ENCODE data around the gene FIG4. TPM values are rescaled to one million over a fixed set of nuclear protein-coding genes. Genes with fewer than 3 reads are reported as not detected.

FIG4 gene
- total and polyA plus RNA-seq, 2 of the 4 experiments (the other 2 are of a cell fraction), result 12.1 to 15.4 TPM

GRCh38 chr6:109840796-109841195, 149.7 kb downstream of the FIG4 start:
- H4K20me1 ChIP-seq (ENCODE audit: insufficient read depth, low read length), result no peaks in the 10 kb centered on the region
- no peak overlapping the region for H3K4ac ChIP-seq (ENCODE audit: low read depth, low read length)
- no peak overlapping the region for H2BK15ac ChIP-seq (ENCODE audit: low read depth, low read length)
- no peak overlapping the region for H3K14ac ChIP-seq (replicated peaks; ENCODE audit: low read depth, low read length)
- ChIA-PET CTCF (interaction anchor here (0.6 kb wide), 2 partner anchors 508 to 802 kb away, joined by 3 read pairs; no protein-coding TSS in a partner anchor), POLR2A (ENCODE audit: unreplicated experiment) (interaction anchor here (0.6 kb wide), 1 partner anchor 97 kb away, joined by 3 read pairs; no protein-coding TSS in a partner anchor)
- in situ Hi-C loops (cut with MboI; ENCODE audit: low sequenced_read_pairs) (no loop called here), intact Hi-C loops (cut with micrococcal nuclease) (no loop called here), dilution Hi-C loops (cut with HindIII; ENCODE audit: low sequenced_read_pairs, unreplicated experiment) (no loop called here)
- WGBS, 2 experiments (ENCODE audit: extremely low coverage in 2 of 2, insufficient read length in 1 of 2), result 81% methylated on average over 3 of the region's 5 CpGs; no CpG with 5 or more reads in 1 of the 2 experiments
- H3K9me1 ChIP-seq (ENCODE audit: insufficient read depth, low read length), result no peaks in the 10 kb centered on the region
- H3K79me1 ChIP-seq (ENCODE audit: low read depth in 1 of 2, low read length in 2 of 2), result no peaks in the 10 kb centered on the region
- no peak overlapping the region for H2BK120ac ChIP-seq (ENCODE audit: low read depth, low read length)
- H3K9ac ChIP-seq (ENCODE audit: low read depth, low read length), result no peak overlapping the region
- no peak overlapping the region for H4K8ac ChIP-seq (ENCODE audit: low read depth in 2 of 2, low read length in 2 of 2)
- no TSS peak for BruUV-seq (replicated peaks)
- H2AFZ ChIP-seq (replicated peaks; ENCODE audit: low read length, poor library complexity), result no peak overlapping the region
- no peak overlapping the region for H2AK9ac ChIP-seq (replicated peaks; ENCODE audit: low read depth, low read length, poor library complexity)
- ATAC-seq (ENCODE audit: low read depth), result no peak
- H3K27me3 ChIP-seq (ENCODE audit: control insufficient read depth, insufficient read depth, low read length), result no peaks in the 10 kb centered on the region
- H3K18ac ChIP-seq (ENCODE audit: low read depth, low read length), result no peak overlapping the region
- no peak overlapping the region for H4K5ac ChIP-seq (ENCODE audit: low read depth, low read length)
- TF ChIP-seq RAD21 (IDR thresholded peaks at IDR 0.05; ENCODE audit: low read length) (no peak), FOS (IDR thresholded peaks at IDR 0.05; ENCODE audit: low read depth, low read length) (no peak), CHD1 (IDR thresholded peaks at IDR 0.05; ENCODE audit: low read depth, low read length) (no peak), POLR2A (IDR thresholded peaks at IDR 0.05; ENCODE audit: low read depth, low read length) (no peak), SMC3 (IDR thresholded peaks at IDR 0.05; ENCODE audit: low read depth, low read length) (no peak), RCOR1 (IDR thresholded peaks at IDR 0.05; ENCODE audit: insufficient replicate concordance, low read length) (no peak), ELK1 (IDR thresholded peaks at IDR 0.05; ENCODE audit: borderline replicate concordance, low read depth, low read length) (no peak), CEBPB (IDR thresholded peaks at IDR 0.05; ENCODE audit: low read depth, low read length) (no peak), CTCF (conservative IDR thresholded peaks at IDR 0.05; ENCODE audit: low read depth, low read length) (no peak), MAFK (IDR thresholded peaks at IDR 0.05; ENCODE audit: low read depth, low read length) (no peak), MXI1 (IDR thresholded peaks at IDR 0.05; ENCODE audit: borderline replicate concordance, low read depth, low read length) (no peak), USF2 (IDR thresholded peaks at IDR 0.05; ENCODE audit: low read depth, low read length) (no peak), BHLHE40 (IDR thresholded peaks at IDR 0.05; ENCODE audit: low read depth, low read length) (no peak), RFX5 (IDR thresholded peaks at IDR 0.05; ENCODE audit: low read depth, low read length) (no peak), NFE2L2 (IDR thresholded peaks at IDR 0.05; ENCODE audit: low read depth, low read length) (no peak), MAZ (IDR thresholded peaks at IDR 0.05; ENCODE audit: borderline replicate concordance, low read depth, low read length) (no peak)
- no peak overlapping the region for H3K4me2 ChIP-seq (ENCODE audit: low read depth, low read length)
- H2BK20ac ChIP-seq (ENCODE audit: low read depth, low read length), result no peak overlapping the region
- H3K23ac ChIP-seq (ENCODE audit: low read depth, low read length), result no peak overlapping the region
- H4K91ac ChIP-seq (ENCODE audit: insufficient read depth, low read depth, low read length), result no peak overlapping the region
- DNase-seq, result no peak
- H3K56ac ChIP-seq (ENCODE audit: extremely low read depth, insufficient read depth, low read length), result no peak overlapping the region
- no peaks in the 10 kb centered on the region for H3K4me1 ChIP-seq (ENCODE audit: control insufficient read depth, insufficient read depth, low read length)
- no peak overlapping the region for H2AK5ac ChIP-seq (ENCODE audit: low read depth, low read length)
- H3K36me3 ChIP-seq (ENCODE audit: control insufficient read depth, insufficient read depth, low read length), result no peaks in the 10 kb centered on the region
- no peak overlapping the region for H3K27ac ChIP-seq (ENCODE audit: insufficient read depth, low read length)
- no peaks in the 10 kb centered on the region for H3K9me3 ChIP-seq (ENCODE audit: control insufficient read depth, insufficient read depth, low read length)
- no peak overlapping the region for H2BK5ac ChIP-seq (ENCODE audit: low read depth, low read length, poor library complexity, severe bottlenecking)
- H3K4me3 ChIP-seq (ENCODE audit: insufficient read depth, low read depth, low read length), result no peak overlapping the region
